Caco-2 (cell line): ENCODE measurements around the gene MUC2. TPM values are rescaled to one million over a fixed set of nuclear protein-coding genes. Genes with fewer than 3 reads are reported as not detected.

Source experiments
- BruUV-seq: library from RNA; stranded (reverse); fragments of 400-500 nt; replicated peaks from 2 replicates; lab custom pipeline; 2021; lab: Mats Ljungman, UMichigan
- CTCF ChIA-PET: fragments of 300-600 bp; sonication (Branson Sonifier 250); formaldehyde crosslinking; loops from one replicate; lab custom pipeline; 2022; ENCODE audit warnings: antibody characterized with exemption; lab: Charles Lee
- POLR2A ChIA-PET: fragments of 300-600 bp; sonication (Branson Sonifier 250); formaldehyde crosslinking; loops from one replicate; lab custom pipeline; 2022; ENCODE audit warnings: antibody characterized with exemption; lab: Charles Lee
- DNase-seq, 2 experiments: peaks; one replicate each; pipeline versions ENCODE4 v3.0.0 to v3.0.0-alpha.2; 2020 to 2022
- H3K27me3 ChIP-seq: replicated peaks from 2 replicates; pipeline ENCODE4 v1.6.0; 2011; ENCODE audit warnings: low read length; ENCODE audit not compliant: control insufficient read depth, insufficient read depth
- H3K36me3 ChIP-seq: 2 replicates; pipeline ENCODE4 v1.5.1; 2011; ENCODE audit warnings: low read length; ENCODE audit not compliant: control insufficient read depth, insufficient read depth
- H3K4me1 ChIP-seq: fragments of 250-450 bp; sonication (Bioruptor Pico); 2 replicates; pipeline ENCODE4 v1.5.1; 2020; ENCODE audit warnings: mild to moderate bottlenecking
- H3K4me3 ChIP-seq: 2 replicates; pipeline ENCODE4 v1.5.1; 2011; ENCODE audit warnings: low read depth, mild to moderate bottlenecking, control low read depth, low read length
- H3K9me3 ChIP-seq: fragments of 250-450 bp; sonication (Bioruptor Pico); 2 replicates; pipeline ENCODE4 v1.5.1; 2020; ENCODE audit warnings: mild to moderate bottlenecking, moderate library complexity
- H3K27ac Mint-ChIP-seq: one replicate; pipeline ENCODE4 v1.8.0; 2022; ENCODE audit warnings: mixed read lengths; ENCODE audit not compliant: unreplicated experiment
- H3K27me3 Mint-ChIP-seq: one replicate; pipeline ENCODE4 v1.8.0; 2022; ENCODE audit warnings: mixed read lengths; ENCODE audit not compliant: insufficient read depth, unreplicated experiment
- H3K36me3 Mint-ChIP-seq: one replicate; pipeline ENCODE4 v1.8.0; 2022; ENCODE audit warnings: mild to moderate bottlenecking, mixed read lengths; ENCODE audit not compliant: insufficient read depth, unreplicated experiment
- H3K4me1 Mint-ChIP-seq: one replicate; pipeline ENCODE4 v1.8.0; 2022; ENCODE audit warnings: low read depth, mixed read lengths; ENCODE audit not compliant: unreplicated experiment
- H3K4me3 Mint-ChIP-seq: one replicate; pipeline ENCODE4 v1.8.0; 2022; ENCODE audit warnings: mild to moderate bottlenecking, moderate library complexity, mixed read lengths; ENCODE audit not compliant: unreplicated experiment
- H3K9me3 Mint-ChIP-seq: one replicate; pipeline ENCODE4 v1.8.0; 2022; ENCODE audit warnings: mixed read lengths; ENCODE audit not compliant: unreplicated experiment
- CTCF ChIP-seq, 2 experiments: fragments of 200-600 bp in 1 of 2; IDR thresholded peaks; 1 replicate in 1 of 2; 2 replicates in 1 of 2; pipeline versions ENCODE4 v1.5.1 to v1.8.0; 2011 to 2022; ENCODE audit warnings: antibody characterized with exemption in 1 of 2, control low read depth in 1 of 2, inconsistent platforms in 1 of 2, low read depth in 1 of 2, low read length in 1 of 2, mild to moderate bottlenecking in 1 of 2, moderate library complexity in 1 of 2; ENCODE audit not compliant: insufficient read depth in 1 of 2, severe bottlenecking in 1 of 2, unreplicated experiment in 1 of 2
- intact Hi-C: fragments of 100-400 bp; cut with micrococcal nuclease; formaldehyde crosslinking; loops from one replicate; pipeline ENCODE4 v1.10.0; 2022; ENCODE audit not compliant: unreplicated experiment
- total RNA-seq: library from RNA; stranded (reverse); gene quantifications from 2 replicates; pipeline ENCODE4 v1.2.3, GENCODE V29; 2022

MUC2 gene
- total RNA-seq, 1 experiment from 2014 or later: 0.05 TPM

DNA sequence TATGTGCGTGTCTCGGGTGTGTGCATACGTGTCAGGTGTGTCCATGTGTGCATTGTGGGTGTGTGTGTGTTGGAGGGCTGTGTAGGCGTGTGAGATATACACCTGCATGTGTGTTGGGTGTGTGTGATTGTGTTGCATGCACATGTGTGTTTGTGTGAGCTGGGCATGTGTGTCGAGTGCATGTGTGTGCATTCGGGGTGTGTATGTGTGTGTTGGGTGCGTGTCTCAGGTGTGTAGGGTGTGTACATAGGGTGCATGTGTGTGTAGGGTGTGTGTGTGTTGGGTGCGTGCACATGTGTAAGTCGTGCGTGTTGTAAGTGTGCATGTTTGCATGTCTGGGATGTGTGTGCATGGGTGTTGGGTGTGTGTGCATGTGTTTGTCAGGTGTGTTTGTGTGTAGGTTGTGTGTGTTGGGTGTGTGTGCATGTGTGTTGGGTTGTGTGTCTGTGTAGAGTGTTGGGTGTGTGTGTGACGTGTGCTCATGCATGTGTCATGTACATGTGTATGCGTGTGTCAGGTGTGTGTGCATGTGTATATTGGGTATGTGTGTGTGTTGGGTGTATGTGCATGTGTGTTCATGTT is 42.3 kb upstream of the MUC2 start:
- H3K27me3 Mint-ChIP-seq: no peaks in the 10 kb centered on the region
- no peak overlapping the region for H3K4me3 ChIP-seq
- no peak for TF ChIP-seq CTCF (IDR thresholded peaks at IDR 0.05; ENCODE audit: insufficient read depth in 1 of 2, low read depth in 1 of 2, low read length in 1 of 2, severe bottlenecking in 1 of 2, unreplicated experiment in 1 of 2)
- ChIA-PET CTCF (no interaction called here), POLR2A (no interaction called here)
- H3K27ac Mint-ChIP-seq: no peak overlapping the region
- H3K36me3 ChIP-seq: no peaks in the 10 kb centered on the region
- no peak for DNase-seq
- no peaks in the 10 kb centered on the region for H3K4me1 ChIP-seq
- intact Hi-C loops: no loop called here
- no TSS peak for BruUV-seq
- no peaks in the 10 kb centered on the region for H3K4me1 Mint-ChIP-seq
- H3K27me3 ChIP-seq: no peaks in the 10 kb centered on the region
- H3K4me3 Mint-ChIP-seq: no peak overlapping the region
- no peaks in the 10 kb centered on the region for H3K9me3 Mint-ChIP-seq
- peaks cover 13% of the 10 kb centered on the region for H3K36me3 Mint-ChIP-seq
- H3K9me3 ChIP-seq: no peaks in the 10 kb centered on the region

- POLR2A ChIA-PET: no interaction called here
- no peak for DNase-seq
- H3K27me3 ChIP-seq: no peaks in the 10 kb centered on the region
- Mint-ChIP-seq H3K4me3 (no peak overlapping the region), H3K9me3 (no peaks in the 10 kb centered on the region), H3K27me3 (no peaks in the 10 kb centered on the region), H3K4me1 (no peaks in the 10 kb centered on the region), H3K27ac (no peak overlapping the region), H3K36me3 (peaks cover 11% of the 10 kb centered on the region)
- H3K4me3 ChIP-seq: no peak overlapping the region
- no peaks in the 10 kb centered on the region for H3K9me3 ChIP-seq
- no peaks in the 10 kb centered on the region for H3K4me1 ChIP-seq
- no peaks in the 10 kb centered on the region for H3K36me3 ChIP-seq
- CTCF ChIA-PET: no interaction called here
- intact Hi-C loops: no loop called here
- no TSS peak for BruUV-seq
- TF ChIP-seq CTCF (IDR thresholded peaks at IDR 0.05; ENCODE audit: insufficient read depth in 1 of 2, low read depth in 1 of 2, low read length in 1 of 2, severe bottlenecking in 1 of 2, unreplicated experiment in 1 of 2): no peak
Measured at GRCh38 chr11:1033016-1033798, 41.5 kb upstream of the MUC2 start.

GRCh38 chr11:1034001-1034400 is 40.7 kb upstream of the MUC2 start:
- Mint-ChIP-seq H3K36me3 (peaks cover 9% of the 10 kb centered on the region), H3K27ac (no peak overlapping the region), H3K4me1 (no peaks in the 10 kb centered on the region), H3K9me3 (no peaks in the 10 kb centered on the region), H3K27me3 (no peaks in the 10 kb centered on the region), H3K4me3 (no peak overlapping the region)
- H3K27me3 ChIP-seq: no peaks in the 10 kb centered on the region
- CTCF ChIA-PET: no interaction called here
- H3K4me3 ChIP-seq: no peak overlapping the region
- intact Hi-C loops: no loop called here
- no peaks in the 10 kb centered on the region for H3K9me3 ChIP-seq
- no peak for TF ChIP-seq CTCF (IDR thresholded peaks at IDR 0.05; ENCODE audit: insufficient read depth in 1 of 2, low read depth in 1 of 2, low read length in 1 of 2, severe bottlenecking in 1 of 2, unreplicated experiment in 1 of 2)
- no peaks in the 10 kb centered on the region for H3K36me3 ChIP-seq
- BruUV-seq: no TSS peak
- H3K4me1 ChIP-seq: no peaks in the 10 kb centered on the region
- no peak for DNase-seq
- POLR2A ChIA-PET: no interaction called here
